CD4-positive, alpha-beta T cell treated with Interleukin-15 for 4 hours (primary cell): ENCODE data around the gene ZCCHC8.
"Not testable (repeated sequence)": the region's sequence is repeated elsewhere in the genome, so short reads cannot be mapped to it uniquely, and the experiment has no call there.

Experiments used
- DNase-seq: peaks from one replicate; pipeline ENCODE4 v3.0.0-alpha.2; 2020; ENCODE audit warnings: low spot score

The ZCCHC8 gene

DNA sequence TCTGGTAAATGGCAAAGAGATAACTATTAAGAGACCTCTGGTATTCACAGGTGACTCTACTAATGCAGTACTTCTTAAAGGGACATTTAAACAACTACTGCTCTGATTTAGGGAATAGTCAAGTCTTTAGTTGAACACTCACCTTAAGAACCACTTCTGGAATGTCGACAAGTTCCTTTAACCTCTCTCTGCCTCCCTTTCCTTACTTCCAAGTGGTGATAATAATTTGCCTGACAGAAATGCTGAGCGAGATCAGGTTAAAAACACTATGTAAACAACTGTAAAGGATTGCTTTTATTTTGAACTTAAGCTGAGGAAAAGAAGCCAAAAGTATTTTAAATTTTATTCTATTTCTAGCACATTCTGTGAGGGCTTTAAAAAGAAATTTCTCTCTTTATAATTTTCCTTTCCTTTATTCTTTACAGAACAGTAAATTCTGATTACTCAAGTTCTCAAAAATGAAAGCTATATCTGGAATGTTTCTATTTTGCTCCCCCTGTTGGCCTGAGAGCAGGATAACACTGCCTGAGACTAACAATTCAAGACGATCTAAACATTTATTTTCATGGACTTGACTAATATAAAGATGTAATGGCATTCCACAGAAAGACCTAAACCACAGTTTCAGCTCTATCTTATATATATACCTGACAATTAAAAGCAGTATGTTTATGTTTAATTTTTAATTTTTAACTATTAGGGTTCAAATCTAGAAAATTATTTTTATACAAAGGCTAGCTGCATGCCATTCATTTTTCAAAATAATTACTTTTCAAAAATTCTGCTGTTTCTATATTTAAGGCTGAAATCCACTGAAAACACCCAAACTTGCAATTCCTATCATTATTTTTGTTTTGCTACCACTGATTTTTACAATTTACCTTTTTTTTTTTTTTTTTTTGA, 29.2 kb downstream of the ZCCHC8 start:
- peak; percentile 73 for DNase-seq

DNA sequence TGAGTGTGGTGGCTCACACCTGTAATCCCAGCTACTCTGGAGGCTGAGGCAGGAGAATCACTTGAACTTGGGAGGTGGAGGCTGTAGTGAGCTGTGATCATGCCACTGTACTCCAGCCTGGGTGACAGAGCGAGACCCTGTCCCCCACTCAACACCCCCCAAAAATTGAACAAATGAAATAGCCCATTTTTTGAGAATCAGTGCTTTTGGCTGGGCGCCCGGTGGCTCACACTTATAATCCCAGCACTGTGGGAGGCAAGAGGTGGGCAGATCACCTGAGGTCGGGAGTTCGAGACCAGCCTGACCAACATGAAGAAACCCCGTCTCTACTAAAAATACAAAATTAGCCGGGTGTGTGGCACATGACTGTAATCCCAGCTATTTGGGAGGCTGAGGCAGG, 30.2 kb downstream of the ZCCHC8 start:
- DNase-seq: not testable (repeated sequence)

DNA sequence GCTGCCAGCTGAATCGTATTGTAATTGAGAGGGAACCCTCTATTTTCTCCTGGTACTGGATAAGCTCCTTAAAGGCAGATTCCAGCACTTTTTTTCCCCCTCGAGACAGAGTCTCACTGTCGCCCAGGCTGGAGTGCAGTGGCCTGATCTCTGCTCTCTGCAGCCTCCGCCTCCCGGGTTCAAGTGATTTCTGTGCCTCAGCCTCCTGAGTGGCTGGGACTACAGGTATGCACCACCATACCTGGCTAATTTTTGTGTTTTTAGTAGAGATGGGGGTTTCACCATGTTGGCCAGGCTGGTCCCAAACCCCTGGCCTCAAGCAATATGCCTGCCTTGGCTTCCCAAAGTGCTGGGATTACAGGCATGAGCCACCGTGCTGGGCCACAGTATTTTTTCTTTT, 30.9 kb downstream of the ZCCHC8 start:
- DNase-seq: not testable (repeated sequence)

DNA sequence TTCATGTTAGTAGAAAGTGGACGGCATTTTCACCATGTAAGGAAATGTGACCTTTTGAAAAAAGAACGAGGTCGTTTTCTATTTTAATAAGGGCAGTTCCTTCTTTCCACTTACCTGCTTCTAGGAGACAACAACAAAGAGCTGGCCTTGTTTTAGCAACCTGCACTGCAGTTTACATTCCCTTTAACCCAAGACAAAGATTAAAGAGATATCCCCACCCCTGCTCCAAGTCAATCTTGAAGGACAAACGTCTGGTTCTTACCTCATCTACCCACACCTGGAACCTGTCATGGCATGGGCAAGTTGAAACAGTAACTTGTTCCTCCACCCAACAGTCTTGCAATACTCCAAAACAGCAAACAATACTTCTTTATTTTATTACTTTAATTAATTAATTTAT, 32.7 kb downstream of the ZCCHC8 start:
- DNase-seq: no peak

DNA sequence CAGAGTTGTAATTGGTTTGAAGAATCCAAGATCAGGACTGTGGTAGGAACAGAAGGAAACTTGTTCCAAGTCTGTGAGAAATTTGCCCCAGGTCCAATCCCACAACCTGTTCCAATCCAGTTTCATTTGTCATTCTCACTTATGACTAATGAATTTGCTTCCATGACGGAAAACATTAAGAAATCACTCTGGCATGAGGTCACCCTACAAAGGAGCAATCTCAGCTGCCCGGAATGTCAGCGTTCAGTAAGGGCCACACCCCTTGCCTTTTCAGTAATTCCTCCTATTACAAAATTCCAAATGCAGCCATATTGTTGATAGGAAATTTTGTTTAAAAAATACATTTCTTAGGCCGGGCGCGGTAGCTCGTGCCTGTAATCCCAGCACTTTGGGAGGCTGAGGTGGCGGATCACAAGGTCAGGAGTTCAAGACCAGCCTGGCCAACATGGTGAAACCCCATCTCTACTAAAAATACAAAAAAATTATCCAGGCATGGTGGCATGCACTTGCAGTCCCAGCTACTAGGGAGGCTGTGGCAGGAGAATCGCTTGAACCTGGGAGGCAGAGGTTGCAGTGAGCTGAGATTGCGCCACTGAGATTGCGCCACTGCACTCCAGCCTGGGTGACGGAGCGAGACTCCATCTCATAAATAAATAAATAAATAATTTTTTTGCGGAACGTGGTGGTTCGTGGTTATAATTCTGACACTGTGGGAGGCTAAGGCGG, 36.3 kb downstream of the ZCCHC8 start:
- DNase-seq: not testable (repeated sequence)

DNA sequence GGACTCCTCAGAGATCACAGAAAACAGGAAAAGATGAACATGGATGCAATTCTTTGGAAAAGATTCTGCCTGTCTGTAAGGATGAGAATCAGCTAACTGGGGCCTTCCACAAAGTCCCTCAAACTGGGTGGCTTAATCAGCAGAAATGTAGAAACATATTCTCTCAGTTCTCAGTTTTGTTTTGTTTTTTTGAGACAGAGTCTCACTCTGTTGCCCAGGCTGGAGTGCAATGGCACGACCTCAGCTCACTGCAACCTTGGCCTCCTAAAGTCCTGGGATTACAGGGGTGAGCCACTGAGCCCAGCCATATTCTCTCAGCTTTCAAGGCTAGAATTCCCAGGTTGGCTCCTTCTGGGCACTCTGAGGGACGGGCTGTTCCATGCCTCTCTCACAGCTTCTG, 40.1 kb downstream of the ZCCHC8 start:
- no peak for DNase-seq

DNA sequence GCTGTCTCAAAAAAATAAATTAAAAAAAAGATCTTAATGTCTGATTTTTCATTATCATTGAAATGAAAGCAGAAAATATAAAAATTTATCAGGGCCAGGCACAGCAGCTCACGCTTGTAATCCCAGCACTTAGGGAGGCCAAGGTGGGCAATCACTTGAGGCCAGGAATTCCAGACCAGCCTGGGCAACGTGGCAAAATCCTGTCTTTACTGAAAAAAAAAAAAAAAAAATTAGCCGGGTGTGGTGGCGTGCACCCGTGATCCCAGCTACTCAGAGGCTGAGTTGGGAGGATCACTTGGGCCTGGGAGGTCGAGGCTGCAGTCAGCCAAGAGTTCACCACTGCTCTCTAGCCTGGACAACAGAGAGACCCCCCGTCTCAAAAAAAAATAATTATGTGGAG, 40.7 kb downstream of the ZCCHC8 start:
- DNase-seq: no peak

DNA sequence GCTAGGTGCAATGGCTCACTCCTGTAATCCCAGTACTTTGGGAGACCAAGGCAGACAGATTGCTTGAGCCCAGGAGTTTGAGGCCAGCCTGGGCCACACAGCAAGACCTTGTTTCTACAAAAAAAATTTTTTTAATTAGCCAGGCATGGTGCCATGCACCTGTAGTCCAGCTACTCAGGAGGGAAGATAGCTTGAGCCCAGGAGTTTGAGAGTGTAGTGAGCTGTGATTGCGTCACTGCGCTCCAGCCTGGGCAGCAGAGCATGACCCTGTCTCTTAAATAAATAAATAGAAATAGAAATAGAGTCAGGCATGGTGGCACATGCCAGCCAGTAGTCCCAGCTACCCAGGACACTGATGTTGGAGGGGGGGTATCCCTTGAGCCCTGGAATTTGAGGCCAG, 41.5 kb downstream of the ZCCHC8 start:
- no peak for DNase-seq

DNA sequence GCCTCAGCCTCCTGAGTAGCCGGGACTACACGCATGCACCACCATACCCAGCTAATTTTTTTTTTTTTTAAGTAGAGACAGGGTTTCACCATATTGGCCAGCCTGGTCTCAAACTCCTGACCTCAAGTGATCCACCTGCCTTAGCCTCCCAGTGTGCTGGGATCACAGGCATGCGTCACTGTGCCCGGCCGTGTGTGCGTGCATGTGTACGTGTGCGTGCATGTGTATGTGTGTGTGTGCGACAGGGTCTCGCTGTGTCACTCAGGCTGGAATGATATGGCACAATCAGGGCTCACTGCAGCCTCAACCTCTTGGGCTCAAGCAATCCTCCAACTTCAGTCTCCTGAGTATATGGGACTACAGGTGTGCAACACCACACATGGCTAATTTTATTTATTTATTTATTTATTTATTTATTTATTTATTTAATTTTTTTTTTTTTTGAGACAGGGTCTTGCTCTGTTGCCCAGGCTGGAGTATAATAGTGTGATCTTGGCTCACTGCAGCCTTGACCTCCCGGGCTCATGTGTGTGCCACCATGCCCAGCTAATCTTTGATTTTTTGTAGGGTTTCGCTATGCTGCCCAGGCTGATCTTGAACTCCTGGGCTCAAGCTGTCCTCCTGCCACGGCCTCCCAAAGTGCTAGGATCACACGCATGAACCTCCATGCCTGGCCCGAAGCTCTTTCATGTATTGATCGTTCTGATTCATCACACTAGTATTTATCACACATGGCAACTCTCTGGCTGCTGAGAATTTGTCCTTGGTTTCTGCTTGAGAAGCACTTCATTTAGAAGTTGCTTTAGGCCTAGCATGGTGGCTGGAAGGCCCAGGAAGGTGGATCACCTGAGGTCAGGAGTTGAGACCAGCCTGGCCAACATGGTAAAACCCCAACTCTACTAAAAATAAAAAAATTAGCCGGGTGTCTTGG, 42.4 kb downstream of the ZCCHC8 start:
- no peak for DNase-seq

DNA sequence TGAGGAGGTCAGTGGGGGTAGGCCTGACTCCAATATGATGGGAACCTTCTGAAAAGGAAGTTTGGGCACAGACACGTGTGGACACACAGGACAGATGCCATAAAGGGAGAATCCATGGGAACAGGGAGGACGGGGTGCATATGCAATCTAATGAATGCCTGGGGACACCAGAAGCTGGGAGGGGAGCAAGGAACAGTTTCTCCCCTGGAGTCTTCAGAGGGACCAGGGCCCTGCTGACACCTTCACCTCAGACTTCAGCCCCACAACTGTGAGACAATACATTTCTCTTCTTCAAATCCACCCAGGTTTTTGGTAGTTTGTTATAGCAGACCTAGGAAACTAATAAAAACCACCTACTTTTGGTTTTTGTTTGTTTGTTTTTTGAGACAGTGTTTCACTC, 43.1 kb downstream of the ZCCHC8 start:
- no peak for DNase-seq

DNA sequence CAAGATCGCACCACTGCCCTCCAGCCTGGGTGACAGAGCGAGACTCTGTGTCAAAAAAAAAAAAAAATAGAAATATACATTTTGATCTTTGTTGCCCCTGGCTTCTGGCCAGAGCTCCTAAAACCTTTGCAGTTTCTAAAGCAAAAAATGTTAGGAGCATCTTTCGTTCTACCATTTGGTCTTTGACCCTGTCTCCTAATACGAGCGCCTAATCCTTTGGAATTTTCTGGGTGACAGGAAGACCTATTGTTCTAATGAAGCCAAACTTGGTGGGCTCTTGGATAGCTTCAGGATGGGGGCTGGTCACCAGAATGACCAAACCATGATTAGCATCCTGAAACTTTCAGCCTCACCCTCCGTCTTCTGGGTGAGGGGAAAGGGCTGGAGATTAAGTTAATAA, 46.0 kb downstream of the ZCCHC8 start:
- DNase-seq: no peak

DNA sequence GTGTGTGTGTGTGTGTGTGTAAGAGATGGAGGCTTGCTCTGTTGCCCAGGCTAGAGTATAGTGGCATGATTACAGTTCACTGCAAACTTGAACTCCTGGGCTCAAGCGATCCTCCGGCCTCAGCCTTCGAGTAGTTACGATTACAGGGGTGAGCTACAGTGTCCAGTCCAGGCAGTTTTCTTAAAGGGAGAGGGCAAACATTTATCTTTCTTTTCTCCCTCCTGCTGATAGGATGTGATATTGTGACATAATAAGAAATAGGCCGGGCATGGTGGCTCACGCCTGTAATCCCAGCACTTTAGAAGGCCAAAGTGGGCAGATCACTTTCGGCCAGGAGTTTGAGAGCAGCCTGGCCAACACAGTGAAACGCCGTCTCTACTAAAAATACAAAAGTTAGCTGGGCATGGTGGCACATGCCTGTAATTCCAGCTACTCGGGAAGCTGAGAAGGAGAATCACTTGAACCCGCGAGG, 46.4 kb downstream of the ZCCHC8 start:
- DNase-seq: no peak

DNA sequence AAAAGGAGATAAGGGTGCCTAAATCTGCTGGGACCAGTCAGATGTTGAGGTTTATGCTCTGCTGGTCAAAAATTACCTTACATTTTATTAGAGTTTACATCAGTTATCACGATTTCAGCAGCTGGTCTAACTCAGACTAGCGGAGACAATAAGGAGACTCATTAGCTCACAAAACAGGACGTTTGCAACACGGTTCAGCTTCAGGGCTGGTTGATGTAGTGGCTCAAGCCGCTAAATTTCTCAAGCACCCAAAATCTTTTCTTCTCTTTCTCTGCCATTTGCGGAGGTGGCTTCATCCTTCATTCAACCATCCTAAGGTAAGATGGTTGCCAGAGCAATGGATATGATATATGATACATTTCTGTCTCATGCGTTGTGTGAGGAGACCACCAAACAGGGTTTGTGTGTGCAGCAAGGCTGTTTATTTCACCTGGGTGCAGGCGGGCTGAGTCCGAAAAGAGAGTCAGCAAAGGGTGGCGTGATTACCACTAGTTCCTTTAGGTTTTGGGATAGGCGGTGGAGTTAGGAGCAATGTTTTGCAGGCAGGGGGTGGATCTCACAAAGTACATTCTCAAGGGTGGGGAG, 47.9 kb downstream of the ZCCHC8 start:
- no peak for DNase-seq

DNA sequence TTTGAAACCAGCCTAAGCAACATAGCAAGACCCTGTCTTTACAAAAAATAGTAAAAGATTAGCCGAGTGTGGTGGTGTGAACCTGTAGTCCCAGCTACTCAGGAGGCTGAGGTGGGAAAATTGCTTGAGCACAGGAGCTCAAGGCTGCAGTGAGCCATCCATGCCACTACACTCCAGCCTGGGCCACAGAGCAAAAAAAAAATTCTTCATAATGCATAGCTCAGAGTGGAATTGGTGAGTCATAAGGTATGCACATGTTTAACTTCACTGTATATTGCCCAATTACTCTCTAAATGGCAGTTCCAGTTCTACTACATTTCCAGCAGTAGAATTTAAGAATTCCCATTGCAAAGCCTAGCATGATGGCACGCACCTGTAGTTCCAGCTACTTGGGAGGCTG, 51.4 kb downstream of the ZCCHC8 start:
- no peak for DNase-seq

DNA sequence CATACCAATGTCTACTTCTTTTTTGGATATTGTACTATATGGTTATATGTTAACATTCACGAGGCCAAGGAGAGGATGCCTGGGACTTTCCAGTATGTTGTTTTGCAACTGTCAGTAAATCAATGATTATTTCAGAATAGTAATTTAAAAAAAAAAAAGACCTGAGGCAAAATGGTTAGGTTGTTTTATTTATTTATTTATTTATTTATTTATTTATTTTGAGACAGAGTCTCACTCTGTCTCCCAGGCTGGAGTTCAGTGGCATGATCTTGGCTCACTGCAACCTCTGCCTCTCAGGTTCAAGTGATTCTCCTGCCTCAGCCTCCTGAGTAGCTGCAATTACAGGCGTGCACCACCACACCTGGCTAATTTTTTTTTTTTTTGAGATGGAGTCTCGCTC, 52.9 kb downstream of the ZCCHC8 start:
- DNase-seq: not testable (repeated sequence)

DNA sequence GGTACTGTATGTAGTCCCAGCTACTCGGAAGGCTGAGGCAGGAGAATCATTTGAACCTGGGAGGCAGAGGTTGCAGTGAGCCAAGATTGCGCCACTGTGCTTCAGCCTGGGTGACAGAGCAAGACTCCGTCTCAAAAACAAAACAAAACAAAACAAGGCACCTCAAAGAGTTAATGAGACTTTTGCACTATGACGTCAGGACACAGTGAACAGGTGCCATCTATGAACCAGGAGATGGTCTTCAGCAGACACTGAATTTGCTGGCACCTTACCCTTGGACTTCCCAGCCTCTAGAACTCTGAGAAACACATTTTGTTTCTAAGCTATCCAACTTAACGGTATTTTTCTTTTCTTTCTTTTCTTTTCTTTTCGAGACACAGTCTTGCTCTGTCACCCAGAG, 54.3 kb downstream of the ZCCHC8 start:
- not testable (repeated sequence) for DNase-seq

DNA sequence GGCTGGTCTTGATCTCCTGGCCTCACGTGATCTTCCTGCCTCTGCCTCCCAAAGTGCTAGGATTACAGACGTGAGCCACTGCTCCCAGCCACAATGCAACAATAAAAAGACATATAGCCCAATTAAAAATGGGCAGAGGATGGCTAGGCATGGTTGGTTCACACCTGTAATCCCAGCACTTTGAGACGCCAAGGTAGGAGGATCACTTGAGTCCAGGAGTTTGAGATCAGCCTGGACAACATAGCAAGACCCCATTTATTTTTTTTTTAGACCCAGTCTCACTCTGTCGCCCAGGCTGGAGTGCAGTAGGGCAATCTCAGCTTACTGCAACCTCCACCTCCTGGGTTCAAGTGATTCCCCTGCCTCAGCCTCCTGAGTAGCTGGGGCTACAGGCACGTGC, 56.7 kb downstream of the ZCCHC8 start:
- DNase-seq: not testable (repeated sequence)

DNA sequence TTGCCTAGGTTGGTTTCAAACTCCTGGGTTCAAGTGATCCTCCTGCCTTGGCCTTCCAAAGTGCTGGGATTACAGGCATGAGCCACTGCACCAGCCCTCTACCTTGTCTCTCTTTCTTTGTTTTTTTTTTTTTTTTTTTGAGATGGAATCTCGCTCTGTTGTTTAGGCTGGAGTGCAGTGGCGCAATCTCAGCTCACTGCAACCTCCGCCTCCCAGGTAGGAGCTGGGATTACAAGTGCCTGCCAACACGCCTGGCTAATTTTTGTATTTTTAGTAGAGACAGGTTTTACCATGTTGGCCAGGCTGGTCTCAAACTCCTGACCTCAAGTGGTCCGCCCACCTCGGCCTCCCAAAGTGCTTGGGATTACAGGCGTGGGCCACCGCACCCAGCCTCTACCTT, 61.9 kb downstream of the ZCCHC8 start:
- not testable (repeated sequence) for DNase-seq

DNA sequence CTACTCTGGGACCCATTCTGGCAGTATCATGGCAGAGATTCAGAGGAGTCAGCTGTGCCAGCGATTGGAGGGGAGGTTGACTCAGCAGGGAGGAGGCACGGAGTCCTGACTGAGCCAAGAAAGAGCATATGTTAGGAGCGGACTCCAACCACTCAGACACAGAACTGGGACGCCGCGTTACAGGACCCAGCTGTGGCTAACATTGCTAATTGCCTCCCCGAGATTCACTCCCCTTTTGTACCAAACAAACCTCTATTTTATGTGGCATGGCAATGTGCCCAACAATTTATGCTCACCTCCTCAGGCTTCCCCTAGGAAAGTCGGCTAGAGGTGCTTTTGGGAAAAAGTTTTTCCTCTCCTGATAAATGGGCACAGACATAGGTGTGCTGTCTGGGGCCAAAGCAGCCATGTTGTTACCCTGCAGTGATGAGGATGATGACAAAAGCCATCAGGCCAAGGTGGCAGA, 63.0 kb downstream of the ZCCHC8 start:
- no peak for DNase-seq

DNA sequence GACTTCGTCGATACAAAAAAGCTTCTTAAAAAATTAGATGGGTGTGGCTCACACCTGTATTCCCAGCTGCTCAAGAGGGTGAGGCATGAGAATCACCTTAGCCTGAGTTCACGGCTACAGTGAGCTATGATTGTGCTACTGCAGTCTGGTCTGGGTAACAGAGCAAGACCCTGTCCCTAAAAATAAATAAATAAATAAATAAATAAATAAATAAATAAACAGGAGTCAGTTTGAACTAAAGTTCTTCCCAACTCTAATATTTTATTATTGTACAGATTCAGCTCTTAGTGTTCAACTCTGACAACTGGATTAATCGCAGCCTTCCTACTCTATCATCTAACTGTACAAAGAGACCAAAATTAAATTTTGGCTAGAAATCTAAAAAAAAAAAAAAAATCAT, 65.5 kb downstream of the ZCCHC8 start:
- DNase-seq: no peak

DNA sequence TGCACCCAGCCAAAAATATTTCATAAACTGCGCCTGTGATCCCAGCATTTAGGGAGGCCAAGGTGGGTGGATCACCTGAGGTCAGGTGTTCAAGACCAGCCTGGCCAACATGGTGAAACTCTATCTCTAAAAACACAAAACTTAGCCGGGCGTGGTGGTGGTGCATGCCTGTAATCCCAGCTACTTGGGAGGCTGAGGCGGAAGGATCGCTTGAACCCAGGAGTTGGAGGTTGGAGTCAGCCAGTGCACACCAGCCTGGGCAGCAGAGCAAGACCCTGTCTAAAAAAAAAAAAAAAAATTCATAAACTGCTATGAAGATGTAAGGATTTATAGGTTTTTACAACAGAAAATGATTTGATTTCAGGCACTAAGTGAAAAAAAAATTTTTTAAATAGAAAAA, 71.7 kb downstream of the ZCCHC8 start:
- DNase-seq: not testable (repeated sequence)

DNA sequence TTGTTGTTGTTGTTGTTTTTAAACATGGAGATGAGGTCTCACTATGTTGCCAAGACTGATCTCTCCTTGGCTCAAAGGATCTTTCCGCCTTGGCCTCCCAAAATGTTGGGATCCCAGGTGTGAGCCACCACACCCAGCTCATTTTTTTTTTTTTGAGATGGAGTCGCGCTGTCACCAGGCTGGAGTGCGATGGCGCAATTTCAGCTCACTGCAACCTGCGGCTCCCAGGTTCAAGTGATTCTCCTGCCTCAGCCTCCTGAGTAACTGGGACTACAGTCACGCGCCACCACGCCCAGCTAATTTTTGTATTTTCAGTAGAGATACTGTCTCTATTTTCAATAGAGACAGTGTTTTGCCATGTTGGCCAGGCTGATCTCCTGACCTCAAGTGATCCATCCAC, 73.3 kb downstream of the ZCCHC8 start:
- no peak for DNase-seq
